HG03575 (cell line): ENCODE data around the gene SFMBT2.
A peak's percentile ranks its signal among the peaks of the same experiment; 100 is the strongest.

Experiments used
- ATAC-seq: cut with Tn5 transposase; IDR thresholded peaks from one replicate; pipeline ENCODE4 v1.9.1; 2021; ENCODE audit not compliant: unreplicated experiment, insufficient number of reproducible peaks, low FRiP score; ENCODE audit errors: extremely low read depth

SFMBT2 gene

GRCh38 chr10:7260412-7260900 lies 150.4 kb downstream of the SFMBT2 start:
- peak; percentile 52 for ATAC-seq

GRCh38 chr10:7258948-7259523 lies 151.8 kb downstream of the SFMBT2 start:
- ATAC-seq: no peak

- ATAC-seq: no peak
These were observed 155.3 kb downstream of the SFMBT2 start for GRCh38 chr10:7255517-7255916.

- no peak for ATAC-seq
These were observed 159.0 kb downstream of the SFMBT2 start for GRCh38 chr10:7251696-7252465.

GRCh38 chr10:7250236-7250635 lies 160.6 kb downstream of the SFMBT2 start:
- ATAC-seq: no peak

GRCh38 chr10:7248585-7249164 lies 162.2 kb downstream of the SFMBT2 start:
- ATAC-seq: no peak

- no peak for ATAC-seq
These were observed 162.7 kb downstream of the SFMBT2 start for GRCh38 chr10:7248148-7248547.

- no peak for ATAC-seq
These were observed 165.3 kb downstream of the SFMBT2 start for GRCh38 chr10:7245505-7245904.

GRCh38 chr10:7243873-7244272 lies 167.0 kb downstream of the SFMBT2 start:
- ATAC-seq: peak; percentile 49

GRCh38 chr10:7243139-7243538 lies 167.7 kb downstream of the SFMBT2 start:
- no peak for ATAC-seq

- no peak for ATAC-seq
These were observed 171.4 kb downstream of the SFMBT2 start for GRCh38 chr10:7239312-7239985.

- no peak for ATAC-seq
These were observed 175.5 kb downstream of the SFMBT2 start for GRCh38 chr10:7235376-7235775.

- ATAC-seq: no peak
These were observed 176.7 kb downstream of the SFMBT2 start for GRCh38 chr10:7234109-7234508.

GRCh38 chr10:7233259-7233991 lies 177.4 kb downstream of the SFMBT2 start:
- ATAC-seq: no peak

- ATAC-seq: no peak
These were observed 179.1 kb downstream of the SFMBT2 start for GRCh38 chr10:7231509-7232414.

GRCh38 chr10:7230951-7231350 lies 179.9 kb downstream of the SFMBT2 start:
- no peak for ATAC-seq

- ATAC-seq: no peak
These were observed 180.8 kb downstream of the SFMBT2 start for GRCh38 chr10:7230036-7230435.

- ATAC-seq: no peak
These were observed 185.7 kb downstream of the SFMBT2 start for GRCh38 chr10:7225133-7225532.
